K562 (cell line): ENCODE data around the gene AAMP. TPM values are rescaled to one million over a fixed set of nuclear protein-coding genes. Genes with fewer than 3 reads are reported as not detected.

Experiments
- ATF3 ChIP-seq, 2 experiments: fragments of 450-650 bp in 1 of 2; sonication (generic) in 1 of 2; formaldehyde crosslinking in 1 of 2; IDR thresholded peaks in 1 of 2; conservative IDR thresholded peaks in 1 of 2; 2 replicates each; pipeline versions ENCODE4 v1.6.1 to v1.8.1; 2016 to 2023; ENCODE audit warnings: mild to moderate bottlenecking in 2 of 2, moderate library complexity in 2 of 2, inconsistent platforms in 1 of 2, missing genetic modification reagents in 1 of 2
- CREB3L1 ChIP-seq: fragments of 450-650 bp; IDR thresholded peaks from 2 replicates; pipeline ENCODE4 v1.6.1; 2014; ENCODE audit warnings: low read depth, mild to moderate bottlenecking, moderate library complexity, borderline replicate concordance
- DPF2 ChIP-seq: fragments of 450-650 bp; IDR thresholded peaks from 2 replicates; pipeline ENCODE4 v1.6.1; 2016
- FOXK1 ChIP-seq: sonication (generic); formaldehyde crosslinking; IDR thresholded peaks from 2 replicates; pipeline ENCODE4 v1.8.0; 2022; ENCODE audit warnings: missing genetic modification reagents, mild to moderate bottlenecking, borderline replicate concordance
- KLF16 ChIP-seq: IDR thresholded peaks from 2 replicates; pipeline ENCODE4 v1.6.1; 2016; ENCODE audit warnings: antibody characterized with exemption
- MBD2 ChIP-seq: sonication (generic); IDR thresholded peaks from 2 replicates; pipeline ENCODE4 v1.6.1; 2016; ENCODE audit warnings: low read depth, borderline replicate concordance
- NEUROD1 ChIP-seq: fragments of 150-350 bp; IDR thresholded peaks from 2 replicates; pipeline ENCODE4 v1.6.1; 2014; ENCODE audit warnings: borderline replicate concordance, low read length, low read depth; ENCODE audit not compliant: partially characterized antibody
- NUFIP1 ChIP-seq: fragments of 450-650 bp; IDR thresholded peaks from 2 replicates; pipeline ENCODE4 v1.6.1; 2018; ENCODE audit not compliant: partially characterized antibody
- SMAD1 ChIP-seq: fragments of 150-350 bp; IDR thresholded peaks from 2 replicates; pipeline ENCODE4 v1.6.1; 2014; ENCODE audit warnings: low read length, low read depth; ENCODE audit not compliant: partially characterized antibody
- TCF7L2 ChIP-seq: fragments of 150-350 bp; IDR thresholded peaks from 2 replicates; pipeline ENCODE4 v1.6.1; 2016; ENCODE audit warnings: low read depth, mild to moderate bottlenecking, low read length, moderate library complexity
- ZBTB2 ChIP-seq: fragments of 450-650 bp; IDR thresholded peaks from 2 replicates; pipeline ENCODE4 v1.6.1; 2016; ENCODE audit warnings: antibody characterized with exemption
- ZNF239 ChIP-seq: fragments of 250-450 bp; sonication (Bioruptor Pico); IDR thresholded peaks from 2 replicates; pipeline ENCODE4 v1.4.0; 2020; ENCODE audit warnings: mild to moderate bottlenecking
- polyA plus RNA-seq, 8 experiments: library from polyadenylated mRNA; depleted of rRNA in 4 of 8; stranded (reverse) in 5 of 8; unstranded in 3 of 8; fragments of >200 nt; fragmentation: Nextera tagmentation in 2 of 8; fragmentation: Illumina TruSeq in 1 of 8; extraction: Ambion mirVana in 2 of 8; extraction: Trizol in 1 of 8; gene quantifications; 2 replicates each; pipeline versions ENCODE4 v1.2.1 to v1.2.3, GENCODE V29; 2011 to 2014; ENCODE audit warnings: inconsistent platforms in 1 of 8, missing spikeins in 1 of 8
- total RNA-seq, 7 experiments: library from RNA; depleted of rRNA in 6 of 7; stranded (reverse); fragments of >200 nt in 6 of 7; fragmentation: Illumina TruSeq in 2 of 7; extraction: Trizol in 2 of 7; gene quantifications; 2 replicates each; pipeline versions ENCODE4 v1.2.1 to v1.2.3, GENCODE V29; 2011 to 2021; ENCODE audit warnings: low replicate concordance in 1 of 7
- TF ChIP-seq, protein P1 (sequence below): fragments of 150-350 bp; IDR thresholded peaks from 2 replicates; pipeline ENCODE4 v1.6.1; 2014; ENCODE audit warnings: low read depth, mild to moderate bottlenecking, low read length, borderline replicate concordance
- TF ChIP-seq, protein P2 (sequence below): sonication (generic); formaldehyde crosslinking; IDR thresholded peaks from 2 replicates; pipeline ENCODE4 v1.8.0; 2022; ENCODE audit warnings: missing genetic modification reagents, mild to moderate bottlenecking, borderline replicate concordance
- TF ChIP-seq, protein P3 (sequence below): fragments of 450-650 bp; IDR thresholded peaks from 2 replicates; pipeline ENCODE4 v1.6.1; 2016; ENCODE audit warnings: missing biosample characterization, missing genetic modification characterization

The AAMP gene
- total and polyA plus RNA-seq, 9 of the 15 experiments (the other 6 are each of a cell fraction or from before 2014, with no cell fraction given): 5.7 to 197 (median 94.1) TPM

DNA sequence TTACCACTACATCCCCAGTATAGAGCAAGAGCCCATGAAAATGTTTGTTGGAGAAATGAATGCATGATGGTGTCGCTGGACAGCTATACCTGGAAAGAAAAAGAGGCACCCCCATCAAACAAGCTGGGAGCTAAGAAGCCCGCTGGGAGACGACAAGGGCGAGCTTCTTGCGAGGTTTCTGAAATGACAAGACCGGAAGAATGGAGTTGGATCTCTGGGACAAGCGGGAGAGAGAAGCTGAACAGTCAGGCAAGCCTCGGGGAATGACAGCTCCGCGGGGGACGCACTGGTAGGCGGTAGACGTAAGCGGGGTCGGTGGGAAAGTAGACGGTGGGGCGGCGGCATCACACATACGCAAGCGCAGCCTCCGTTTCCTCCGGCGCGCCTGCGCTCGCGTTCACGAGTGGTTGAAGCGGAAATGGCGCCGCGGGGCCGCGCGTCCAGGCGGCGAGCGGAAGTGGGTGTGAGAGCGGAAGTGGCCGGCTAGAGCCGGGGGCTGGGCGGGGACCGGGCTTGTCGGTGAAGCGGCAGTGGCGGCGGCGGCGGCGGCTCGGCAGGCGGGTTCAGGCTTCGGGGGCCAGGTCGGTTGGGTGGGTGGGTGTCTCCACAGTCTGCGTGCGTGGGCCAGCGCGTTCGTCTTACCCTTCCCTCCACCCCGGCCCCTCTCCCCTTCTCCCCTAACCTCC lies 53.1 kb downstream of the AAMP start, which contains the start of gene ARPC2 (continued):
- TF ChIP-seq, protein P1, sequence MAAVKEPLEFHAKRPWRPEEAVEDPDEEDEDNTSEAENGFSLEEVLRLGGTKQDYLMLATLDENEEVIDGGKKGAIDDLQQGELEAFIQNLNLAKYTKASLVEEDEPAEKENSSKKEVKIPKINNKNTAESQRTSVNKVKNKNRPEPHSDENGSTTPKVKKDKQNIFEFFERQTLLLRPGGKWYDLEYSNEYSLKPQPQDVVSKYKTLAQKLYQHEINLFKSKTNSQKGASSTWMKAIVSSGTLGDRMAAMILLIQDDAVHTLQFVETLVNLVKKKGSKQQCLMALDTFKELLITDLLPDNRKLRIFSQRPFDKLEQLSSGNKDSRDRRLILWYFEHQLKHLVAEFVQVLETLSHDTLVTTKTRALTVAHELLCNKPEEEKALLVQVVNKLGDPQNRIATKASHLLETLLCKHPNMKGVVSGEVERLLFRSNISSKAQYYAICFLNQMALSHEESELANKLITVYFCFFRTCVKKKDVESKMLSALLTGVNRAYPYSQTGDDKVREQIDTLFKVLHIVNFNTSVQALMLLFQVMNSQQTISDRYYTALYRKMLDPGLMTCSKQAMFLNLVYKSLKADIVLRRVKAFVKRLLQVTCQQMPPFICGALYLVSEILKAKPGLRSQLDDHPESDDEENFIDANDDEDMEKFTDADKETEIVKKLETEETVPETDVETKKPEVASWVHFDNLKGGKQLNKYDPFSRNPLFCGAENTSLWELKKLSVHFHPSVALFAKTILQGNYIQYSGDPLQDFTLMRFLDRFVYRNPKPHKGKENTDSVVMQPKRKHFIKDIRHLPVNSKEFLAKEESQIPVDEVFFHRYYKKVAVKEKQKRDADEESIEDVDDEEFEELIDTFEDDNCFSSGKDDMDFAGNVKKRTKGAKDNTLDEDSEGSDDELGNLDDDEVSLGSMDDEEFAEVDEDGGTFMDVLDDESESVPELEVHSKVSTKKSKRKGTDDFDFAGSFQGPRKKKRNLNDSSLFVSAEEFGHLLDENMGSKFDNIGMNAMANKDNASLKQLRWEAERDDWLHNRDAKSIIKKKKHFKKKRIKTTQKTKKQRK: no peak
- TF ChIP-seq SMAD1: peak; percentile 42
- no peak for TF ChIP-seq FOXK1
- peak; percentile 26 for TF ChIP-seq NUFIP1
- TF ChIP-seq ZNF239 (CRISPR knock-in tag): no peak
- TF ChIP-seq KLF16: no peak
- 0 out of 2 replicates have a peak, but pooled peaks have one; percentile 47 for TF ChIP-seq MBD2
- TF ChIP-seq, protein P2, sequence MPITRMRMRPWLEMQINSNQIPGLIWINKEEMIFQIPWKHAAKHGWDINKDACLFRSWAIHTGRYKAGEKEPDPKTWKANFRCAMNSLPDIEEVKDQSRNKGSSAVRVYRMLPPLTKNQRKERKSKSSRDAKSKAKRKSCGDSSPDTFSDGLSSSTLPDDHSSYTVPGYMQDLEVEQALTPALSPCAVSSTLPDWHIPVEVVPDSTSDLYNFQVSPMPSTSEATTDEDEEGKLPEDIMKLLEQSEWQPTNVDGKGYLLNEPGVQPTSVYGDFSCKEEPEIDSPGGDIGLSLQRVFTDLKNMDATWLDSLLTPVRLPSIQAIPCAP (CRISPR knock-in tag): no peak
- TF ChIP-seq CREB3L1: 0 out of 2 replicates have a peak, but pooled peaks have one; percentile 28
- TF ChIP-seq ATF3 (IDR thresholded peaks at IDR 0.05): no peak
- TF ChIP-seq ATF3 (CRISPR knock-in tag; conservative IDR thresholded peaks at IDR 0.05): 0 out of 2 replicates have a peak, but pooled peaks have one; percentile 29
- TF ChIP-seq NEUROD1: no peak
- no peak for TF ChIP-seq TCF7L2
- peak; percentile 90 for TF ChIP-seq ZBTB2
- TF ChIP-seq DPF2: peak; percentile 31; the same call in 1 of the 2 replicates
- TF ChIP-seq, protein P3, sequence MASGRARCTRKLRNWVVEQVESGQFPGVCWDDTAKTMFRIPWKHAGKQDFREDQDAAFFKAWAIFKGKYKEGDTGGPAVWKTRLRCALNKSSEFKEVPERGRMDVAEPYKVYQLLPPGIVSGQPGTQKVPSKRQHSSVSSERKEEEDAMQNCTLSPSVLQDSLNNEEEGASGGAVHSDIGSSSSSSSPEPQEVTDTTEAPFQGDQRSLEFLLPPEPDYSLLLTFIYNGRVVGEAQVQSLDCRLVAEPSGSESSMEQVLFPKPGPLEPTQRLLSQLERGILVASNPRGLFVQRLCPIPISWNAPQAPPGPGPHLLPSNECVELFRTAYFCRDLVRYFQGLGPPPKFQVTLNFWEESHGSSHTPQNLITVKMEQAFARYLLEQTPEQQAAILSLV (tag): no peak
